H1 (cell line): Measurements from ENCODE around the gene FAM177B. TPM values are rescaled to one million over a fixed set of nuclear protein-coding genes. Genes with fewer than 3 reads are reported as not detected.

Experiments used
- CTCF ChIA-PET: fragments of 300-600 bp; sonication (Branson Sonifier 250); formaldehyde crosslinking; loops from one replicate; lab custom pipeline; 2021; ENCODE audit not compliant: partially characterized antibody; lab: Charles Lee
- POLR2A ChIA-PET: fragments of 300-600 bp; sonication (Branson Sonifier 250); formaldehyde crosslinking; loops from one replicate; lab custom pipeline; 2021; ENCODE audit warnings: inconsistent platforms; ENCODE audit not compliant: partially characterized antibody; lab: Charles Lee
- DNase-seq, 2 experiments: peaks; one replicate each; pipeline versions ENCODE4 v3.0.0 to v3.0.0-alpha.2; 2010 to 2022; ENCODE audit warnings: low spot score in 2 of 2, low read depth in 1 of 2, mixed read lengths in 1 of 2
- FAIRE-seq: peaks from 2 replicates; lab custom pipeline; 2011; peaks lifted over from hg19 to GRCh38; lab: Jason Lieb, UNC
- H2AFZ ChIP-seq: 2 replicates; pipeline ENCODE4 v1.8.1; 2012; ENCODE audit warnings: low read length, inconsistent platforms
- H2AK5ac ChIP-seq: 2 replicates; pipeline ENCODE4 v1.6.1; 2013; ENCODE audit warnings: low read depth, low read length
- H2BK120ac ChIP-seq: replicated peaks from 2 replicates; pipeline ENCODE3; 2013; ENCODE audit warnings: low read depth, low read length, inconsistent platforms
- H2BK12ac ChIP-seq: 2 replicates; pipeline ENCODE4 v1.6.1; 2013; ENCODE audit warnings: low read depth, low read length
- H2BK15ac ChIP-seq: 2 replicates; pipeline ENCODE4 v1.6.1; 2013; ENCODE audit warnings: low read length
- H2BK20ac ChIP-seq: 2 replicates; pipeline ENCODE4 v1.6.1; 2013; ENCODE audit warnings: low read length
- H2BK5ac ChIP-seq: 2 replicates; pipeline ENCODE4 v1.6.1; 2013; ENCODE audit warnings: low read depth, low read length
- H3K14ac ChIP-seq: 2 replicates; pipeline ENCODE4 v1.6.1; 2013; ENCODE audit warnings: inconsistent platforms; ENCODE audit not compliant: insufficient read length
- H3K18ac ChIP-seq: 2 replicates; pipeline ENCODE4 v1.6.1; 2013; ENCODE audit warnings: low read length; ENCODE audit errors: extremely low read depth
- H3K23ac ChIP-seq: 2 replicates; pipeline ENCODE4 v1.6.1; 2013; ENCODE audit warnings: inconsistent platforms; ENCODE audit not compliant: insufficient read length
- H3K23me2 ChIP-seq: 2 replicates; pipeline ENCODE4 v1.6.1; 2013; ENCODE audit warnings: low read depth, low read length
- H3K27ac ChIP-seq: 2 replicates; pipeline ENCODE4 v1.6.1; 2011; ENCODE audit warnings: low read depth, low read length, inconsistent platforms
- H3K27me3 ChIP-seq, 4 experiments: replicated peaks in 1 of 4; 1 replicate in 1 of 4; 2 replicates in 3 of 4; pipeline versions ENCODE4 v1.6.1 to v1.8.1; 2011 to 2013; ENCODE audit warnings: low read length in 3 of 4, mild to moderate bottlenecking in 3 of 4, inconsistent platforms in 2 of 4, mixed read lengths in 2 of 4, moderate library complexity in 1 of 4; ENCODE audit not compliant: control insufficient read depth in 3 of 4, insufficient read depth in 3 of 4; ENCODE audit errors: extremely low read depth in 1 of 4
- H3K36me3 ChIP-seq, 4 experiments: 2 replicates each; pipeline versions ENCODE4 v1.6.1 to v1.8.1; 2011 to 2013; ENCODE audit warnings: mild to moderate bottlenecking in 4 of 4, low read length in 3 of 4, moderate library complexity in 2 of 4, control low read depth in 1 of 4, inconsistent platforms in 1 of 4; ENCODE audit not compliant: insufficient read depth in 4 of 4, control insufficient read depth in 2 of 4
- H3K4ac ChIP-seq: replicated peaks from 2 replicates; pipeline ENCODE3; 2013; ENCODE audit warnings: low read length, low read depth, mixed read lengths, inconsistent platforms; ENCODE audit not compliant: insufficient read length
- H3K4me1 ChIP-seq, 4 experiments: replicated peaks in 1 of 4; 1 replicate in 1 of 4; 2 replicates in 3 of 4; pipeline versions ENCODE4 v1.6.1 to v1.8.1; 2011 to 2013; ENCODE audit warnings: low read length in 3 of 4, inconsistent platforms in 2 of 4, mixed read lengths in 1 of 4; ENCODE audit not compliant: insufficient read depth in 4 of 4, control insufficient read depth in 3 of 4
- H3K4me2 ChIP-seq, 2 experiments: 2 replicates each; pipeline versions ENCODE4 v1.6.1 to v1.8.1; 2011 to 2013; ENCODE audit warnings: low read depth in 2 of 2, low read length in 2 of 2, control low read depth in 1 of 2, inconsistent platforms in 1 of 2, mild to moderate bottlenecking in 1 of 2; ENCODE audit not compliant: insufficient read depth in 1 of 2
- H3K4me3 ChIP-seq, 4 experiments: fragments of 200-600, 300-600 bp in 1 of 4; sonication (generic), shearing (Covaris generic), sonication (Bioruptor Twin) in 1 of 4; 2 replicates each; pipeline versions ENCODE4 v1.5.1 to v1.8.1; 2011 to 2016; ENCODE audit warnings: low read length in 4 of 4, low read depth in 3 of 4, control low read depth in 2 of 4, inconsistent platforms in 2 of 4, mild to moderate bottlenecking in 2 of 4, mixed read lengths in 1 of 4, moderate library complexity in 1 of 4; ENCODE audit not compliant: insufficient read depth in 2 of 4; ENCODE audit errors: extremely low read depth in 1 of 4
- H3K56ac ChIP-seq: replicated peaks from 2 replicates; pipeline ENCODE3; 2013; ENCODE audit warnings: low read depth, mild to moderate bottlenecking, mixed read lengths, low read length, inconsistent platforms; ENCODE audit not compliant: insufficient read length
- H3K79me1 ChIP-seq: 2 replicates; pipeline ENCODE4 v1.6.1; 2013; ENCODE audit warnings: low read depth, low read length, control low read depth
- H3K79me2 ChIP-seq, 2 experiments: 2 replicates each; pipeline versions ENCODE4 v1.6.1 to v1.8.1; 2012 to 2013; ENCODE audit warnings: low read length in 2 of 2, mild to moderate bottlenecking in 2 of 2, inconsistent platforms in 1 of 2; ENCODE audit not compliant: insufficient read depth in 2 of 2, control insufficient read depth in 1 of 2
- H3K9ac ChIP-seq, 4 experiments: replicated peaks in 1 of 4; 1 replicate in 1 of 4; 2 replicates in 3 of 4; pipeline versions ENCODE4 v1.6.1 to v1.8.1; 2011 to 2013; ENCODE audit warnings: low read depth in 3 of 4, low read length in 3 of 4, control low read depth in 2 of 4, mild to moderate bottlenecking in 2 of 4, moderate library complexity in 2 of 4, inconsistent platforms in 1 of 4; ENCODE audit errors: extremely low read depth in 1 of 4
- H3K9me3 ChIP-seq, 2 experiments: 2 replicates each; pipeline versions ENCODE4 v1.6.1 to v1.8.1; 2012 to 2013; ENCODE audit warnings: mild to moderate bottlenecking in 2 of 2, moderate library complexity in 2 of 2, control low read depth in 1 of 2, inconsistent platforms in 1 of 2, low read depth in 1 of 2, low read length in 1 of 2, mixed read lengths in 1 of 2; ENCODE audit not compliant: insufficient read depth in 2 of 2
- H4K20me1 ChIP-seq, 2 experiments: replicated peaks in 1 of 2; 2 replicates each; pipeline versions ENCODE3 to v1.8.1; 2011 to 2013; ENCODE audit warnings: inconsistent platforms in 2 of 2, low read length in 2 of 2, mild to moderate bottlenecking in 1 of 2; ENCODE audit not compliant: insufficient read depth in 2 of 2, control insufficient read depth in 1 of 2
- H4K5ac ChIP-seq: 2 replicates; pipeline ENCODE4 v1.6.1; 2013; ENCODE audit warnings: low read length, low read depth, mixed read lengths, inconsistent platforms; ENCODE audit not compliant: insufficient read length
- H4K8ac ChIP-seq: 2 replicates; pipeline ENCODE4 v1.8.0; 2013; ENCODE audit warnings: mild to moderate bottlenecking, moderate library complexity, low read length, inconsistent platforms; ENCODE audit not compliant: insufficient read depth; ENCODE audit errors: extremely low read depth
- H4K91ac ChIP-seq: replicated peaks from 2 replicates; pipeline ENCODE3; 2013; ENCODE audit warnings: low read length, mixed read lengths, inconsistent platforms; ENCODE audit not compliant: insufficient read length
- ASH2L ChIP-seq: fragments of 200-600, 300-600 bp; sonication (generic); IDR thresholded peaks from one replicate; pipeline ENCODE4 v1.7.1; 2017; ENCODE audit warnings: low read length
- CREB1 ChIP-seq: IDR thresholded peaks from 2 replicates; pipeline ENCODE4 v1.6.1; 2012; ENCODE audit warnings: inconsistent platforms
- EP300 ChIP-seq, 2 experiments: IDR thresholded peaks; 1 replicate in 1 of 2; 2 replicates in 1 of 2; pipeline ENCODE4 v1.6.1; 2011 to 2012; ENCODE audit warnings: low read depth in 2 of 2, low read length in 2 of 2, mild to moderate bottlenecking in 2 of 2, borderline replicate concordance in 1 of 2, inconsistent platforms in 1 of 2, moderate library complexity in 1 of 2
- HDAC6 ChIP-seq: IDR thresholded peaks from one replicate; pipeline ENCODE4 v1.7.1; 2012; ENCODE audit warnings: low read depth, mild to moderate bottlenecking, inconsistent platforms, low read length, moderate library complexity
- JUN ChIP-seq: IDR thresholded peaks from 2 replicates; pipeline ENCODE4 v1.6.1; 2011; ENCODE audit warnings: low read depth, mild to moderate bottlenecking, improper control_type of control experiment, low read length
- JUND ChIP-seq: IDR thresholded peaks from 2 replicates; pipeline ENCODE4 v1.6.1; 2011; ENCODE audit warnings: mild to moderate bottlenecking, improper control_type of control experiment, low read length
- MAFK ChIP-seq: IDR thresholded peaks from 2 replicates; pipeline ENCODE4 v1.6.1; 2012; ENCODE audit warnings: low read depth, mild to moderate bottlenecking, improper control_type of control experiment, low read length
- RFX5 ChIP-seq: IDR thresholded peaks from 2 replicates; pipeline ENCODE4 v1.6.1; 2011; ENCODE audit warnings: low read depth, low read length, improper control_type of control experiment, borderline replicate concordance
- SP2 ChIP-seq: IDR thresholded peaks from 2 replicates; pipeline ENCODE4 v1.6.1; 2012; ENCODE audit warnings: mild to moderate bottlenecking, low read length, inconsistent platforms
- TAF7 ChIP-seq: optimal IDR thresholded peaks from 2 replicates; pipeline ENCODE3; 2011; ENCODE audit warnings: low read depth, mild to moderate bottlenecking, inconsistent platforms, low read length, moderate library complexity, borderline replicate concordance
- ZNF274 ChIP-seq: IDR thresholded peaks from 2 replicates; pipeline ENCODE4 v1.7.0; 2012; ENCODE audit warnings: low read length, borderline replicate concordance; ENCODE audit errors: extremely low read depth
- polyA plus RNA-seq, 7 experiments: library from polyadenylated mRNA; depleted of rRNA in 3 of 7; stranded (reverse) in 5 of 7; unstranded in 2 of 7; fragments of >200 nt in 5 of 7; fragments of 200-250 nt in 2 of 7; gene quantifications; 1 replicate in 5 of 7; 2 replicates in 1 of 7; 4 replicates in 1 of 7; pipeline versions ENCODE4 v1.2.1 to v1.2.3, GENCODE V29; 2011 to 2013; ENCODE audit warnings: missing spikeins in 2 of 7, mixed read lengths in 2 of 7
- total RNA-seq: library from RNA; stranded (reverse); fragmentation: NEBNext Ultra II Directional; extraction: Animal tissue kit (Norgen Biotek cat#: 25700); gene quantifications from 2 replicates; pipeline ENCODE4 v1.2.1, GENCODE V29; 2021
- TF ChIP-seq, protein P1 (sequence below), 3 experiments: IDR thresholded peaks; 1 replicate in 2 of 3; 2 replicates in 1 of 3; pipeline versions ENCODE4 v1.5.1 to v1.6.1; 2011; ENCODE audit warnings: low read length in 3 of 3, mild to moderate bottlenecking in 3 of 3, inconsistent platforms in 2 of 3, low read depth in 1 of 3, moderate library complexity in 1 of 3; ENCODE audit not compliant: insufficient read depth in 1 of 3; ENCODE audit errors: control extremely low read depth in 1 of 3
- TF ChIP-seq, protein P2 (sequence below): IDR thresholded peaks from 2 replicates; pipeline ENCODE4 v1.6.1; 2012; ENCODE audit warnings: inconsistent platforms

Gene FAM177B
- total and polyA plus RNA-seq, 2 of the 8 experiments (the other 6 are each of a cell fraction or from before 2014, with no cell fraction given) = 0.06 TPM; not detected in 1

DNA sequence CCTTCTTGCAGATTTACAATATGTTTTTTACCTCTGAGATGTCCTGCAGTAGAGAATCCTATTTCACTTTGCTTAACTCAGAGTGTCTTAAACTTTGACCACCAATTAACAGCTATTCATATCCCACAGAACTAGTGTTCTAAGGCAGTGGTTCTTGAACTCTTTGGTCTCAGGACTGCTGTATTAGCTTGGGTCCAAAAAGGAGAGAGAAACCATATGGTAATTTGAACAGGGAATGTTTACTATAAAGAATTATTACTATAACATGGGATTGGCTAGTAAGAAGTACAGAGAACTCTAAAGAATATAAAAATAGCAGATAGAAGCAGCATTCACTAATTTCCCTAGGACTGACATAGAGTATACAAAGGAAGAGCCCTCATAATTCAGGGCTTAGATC is 31.6 kb downstream of the FAM177B start:
- Histone ChIP-seq H3K27ac (no peak overlapping the region), H2AK5ac (no peak overlapping the region), H3K18ac (no peak overlapping the region), H4K91ac (no peak overlapping the region), H3K79me2 (no peaks in the 10 kb centered on the region), H4K20me1 (no peaks in the 10 kb centered on the region), H3K79me1 (no peaks in the 10 kb centered on the region), H3K14ac (no peak overlapping the region), H2BK12ac (no peak overlapping the region), H3K4me3 (no peak overlapping the region), H3K4ac (no peak overlapping the region), H3K4me2 (no peak overlapping the region), H3K9ac (no peak overlapping the region), H3K56ac (no peak overlapping the region), H3K27me3 (no peaks in the 10 kb centered on the region), H4K8ac (no peak overlapping the region), H3K23me2 (no peaks in the 10 kb centered on the region; the same call in 1 of the 2 replicates), H2AFZ (no peak overlapping the region), H3K4me1 (no peaks in the 10 kb centered on the region), H2BK15ac (no peak overlapping the region), H2BK120ac (no peak overlapping the region), H2BK5ac (no peak overlapping the region), H3K23ac (no peak overlapping the region), H4K5ac (no peak overlapping the region), H2BK20ac (no peak overlapping the region), H3K9me3 (peaks cover 15 to 21% of the 10 kb centered on the region in 2 experiments), H3K36me3 (no peaks in the 10 kb centered on the region)
- ChIA-PET CTCF (interaction anchor here (0.6 to 2.6 kb wide), 11 partner anchors 10 to 367 kb away, joined by 3 to 17 read pairs (median 3); no protein-coding TSS in a partner anchor), POLR2A (no interaction called here)
- FAIRE-seq (no peak), DNase-seq (no peak)
- TF ChIP-seq, protein P1, sequence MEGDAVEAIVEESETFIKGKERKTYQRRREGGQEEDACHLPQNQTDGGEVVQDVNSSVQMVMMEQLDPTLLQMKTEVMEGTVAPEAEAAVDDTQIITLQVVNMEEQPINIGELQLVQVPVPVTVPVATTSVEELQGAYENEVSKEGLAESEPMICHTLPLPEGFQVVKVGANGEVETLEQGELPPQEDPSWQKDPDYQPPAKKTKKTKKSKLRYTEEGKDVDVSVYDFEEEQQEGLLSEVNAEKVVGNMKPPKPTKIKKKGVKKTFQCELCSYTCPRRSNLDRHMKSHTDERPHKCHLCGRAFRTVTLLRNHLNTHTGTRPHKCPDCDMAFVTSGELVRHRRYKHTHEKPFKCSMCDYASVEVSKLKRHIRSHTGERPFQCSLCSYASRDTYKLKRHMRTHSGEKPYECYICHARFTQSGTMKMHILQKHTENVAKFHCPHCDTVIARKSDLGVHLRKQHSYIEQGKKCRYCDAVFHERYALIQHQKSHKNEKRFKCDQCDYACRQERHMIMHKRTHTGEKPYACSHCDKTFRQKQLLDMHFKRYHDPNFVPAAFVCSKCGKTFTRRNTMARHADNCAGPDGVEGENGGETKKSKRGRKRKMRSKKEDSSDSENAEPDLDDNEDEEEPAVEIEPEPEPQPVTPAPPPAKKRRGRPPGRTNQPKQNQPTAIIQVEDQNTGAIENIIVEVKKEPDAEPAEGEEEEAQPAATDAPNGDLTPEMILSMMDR (IDR thresholded peaks at IDR 0.05; ENCODE audit: control extremely low read depth in 1 of 3, insufficient read depth in 1 of 3, low read depth in 1 of 3, low read length in 3 of 3) = no peak
- TF ChIP-seq ASH2L (no peak), EP300 (IDR thresholded peaks at IDR 0.05; ENCODE audit: borderline replicate concordance in 1 of 2, low read depth in 2 of 2, low read length in 2 of 2) (no peak), RFX5 (no peak), ZNF274 (no peak), JUND (no peak), CREB1 (no peak), SP2 (no peak), MAFK (no peak), HDAC6 (no peak), TAF7 (no peak), JUN (no peak)
- TF ChIP-seq, protein P2, sequence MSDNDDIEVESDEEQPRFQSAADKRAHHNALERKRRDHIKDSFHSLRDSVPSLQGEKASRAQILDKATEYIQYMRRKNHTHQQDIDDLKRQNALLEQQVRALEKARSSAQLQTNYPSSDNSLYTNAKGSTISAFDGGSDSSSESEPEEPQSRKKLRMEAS = no peak
